Liver (tissue), 3 donors: ENCODE data around the gene RSRP1.
"Not testable (repeated sequence)": the region's sequence is repeated elsewhere in the genome, so short reads cannot be mapped to it uniquely, and the experiment has no call there.

Experiments
- TAF1 ChIP-seq: conservative IDR thresholded peaks from 2 replicates; pipeline ENCODE4 v1.6.1; 2016; ENCODE audit warnings: antibody characterized with exemption, mild to moderate bottlenecking
- TF ChIP-seq, protein P1 (sequence below): fragments of 150-350 bp; IDR thresholded peaks from 2 replicates; pipeline ENCODE4 v1.5.1; 2017; ENCODE audit warnings: improper control_type of control experiment, low read depth, low read length; ENCODE audit not compliant: missing input control
- donor health status: healthy.
- donor health status: healthy.

DNA sequence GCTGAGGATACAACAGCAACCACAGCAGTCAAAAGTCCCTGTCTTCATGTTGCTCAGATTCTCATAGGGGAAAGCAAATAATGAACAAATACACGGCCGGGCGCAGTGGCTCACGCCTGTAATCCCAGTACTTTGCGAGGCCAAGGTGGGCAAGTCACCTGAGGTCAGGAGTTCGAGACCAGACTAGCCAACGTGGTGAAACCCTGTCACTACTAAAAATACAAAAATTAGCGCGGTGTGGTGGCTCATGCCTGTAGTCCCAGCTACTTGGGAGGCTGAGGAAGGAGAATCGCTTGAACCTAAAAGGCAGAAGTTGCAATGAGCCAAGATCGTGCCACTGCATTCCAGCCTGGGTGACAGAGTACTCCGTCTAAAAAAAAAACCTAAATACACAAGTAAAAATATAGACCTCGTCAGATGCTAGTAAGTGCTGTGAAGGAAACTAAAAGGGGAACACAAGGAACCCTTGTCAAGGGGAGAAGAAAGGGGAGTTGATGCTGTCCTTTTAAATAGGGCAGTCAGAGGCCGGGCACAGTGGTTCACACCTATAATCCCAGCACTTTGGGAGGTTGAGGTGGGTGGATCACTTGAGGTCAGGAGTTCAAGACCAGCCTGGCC, 21.0 kb upstream of the RSRP1 start:
- TF ChIP-seq, protein P1, sequence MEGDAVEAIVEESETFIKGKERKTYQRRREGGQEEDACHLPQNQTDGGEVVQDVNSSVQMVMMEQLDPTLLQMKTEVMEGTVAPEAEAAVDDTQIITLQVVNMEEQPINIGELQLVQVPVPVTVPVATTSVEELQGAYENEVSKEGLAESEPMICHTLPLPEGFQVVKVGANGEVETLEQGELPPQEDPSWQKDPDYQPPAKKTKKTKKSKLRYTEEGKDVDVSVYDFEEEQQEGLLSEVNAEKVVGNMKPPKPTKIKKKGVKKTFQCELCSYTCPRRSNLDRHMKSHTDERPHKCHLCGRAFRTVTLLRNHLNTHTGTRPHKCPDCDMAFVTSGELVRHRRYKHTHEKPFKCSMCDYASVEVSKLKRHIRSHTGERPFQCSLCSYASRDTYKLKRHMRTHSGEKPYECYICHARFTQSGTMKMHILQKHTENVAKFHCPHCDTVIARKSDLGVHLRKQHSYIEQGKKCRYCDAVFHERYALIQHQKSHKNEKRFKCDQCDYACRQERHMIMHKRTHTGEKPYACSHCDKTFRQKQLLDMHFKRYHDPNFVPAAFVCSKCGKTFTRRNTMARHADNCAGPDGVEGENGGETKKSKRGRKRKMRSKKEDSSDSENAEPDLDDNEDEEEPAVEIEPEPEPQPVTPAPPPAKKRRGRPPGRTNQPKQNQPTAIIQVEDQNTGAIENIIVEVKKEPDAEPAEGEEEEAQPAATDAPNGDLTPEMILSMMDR: not testable (repeated sequence)
- not testable (repeated sequence) for TF ChIP-seq TAF1
